SK-MEL-5 (cell line): Measurements from ENCODE around the gene ZNF579. TPM values are rescaled to one million over a fixed set of nuclear protein-coding genes. Genes with fewer than 3 reads are reported as not detected.
A peak's percentile ranks its signal among the peaks of the same experiment; 100 is the strongest.

Experiments
- DNase-seq: peaks from one replicate; pipeline ENCODE4 v3.0.0-alpha.2; 2016; ENCODE audit warnings: low read depth, low spot score
- in situ Hi-C: cut with HindIII; loops from 2 replicates; pipeline ENCODE4 v1.10.0; 2016; ENCODE audit warnings: low sequenced_read_pairs, high pct_unique_total_duplicates, low pct_unique_long_range_greater_than_20kb
- polyA plus RNA-seq, 2 experiments: library from polyadenylated mRNA; depleted of rRNA; stranded (reverse); fragments of >200 nt; gene quantifications; 2 replicates each; pipeline ENCODE4 v1.2.3, GENCODE V29; 2015
- total RNA-seq: library from RNA; depleted of rRNA; stranded (reverse); fragments of >200 nt; shearing (Covaris generic); gene quantifications from 2 replicates; pipeline ENCODE4 v1.2.3, GENCODE V29; 2014; rRNA removed

The ZNF579 gene
- 2.4 and 3.8 TPM in 2 replicates for total RNA-seq
- 8.3 and 11.0 TPM in 2 replicates for polyA plus RNA-seq (2015; cell fraction: cytosol; rRNA removed)
- polyA plus RNA-seq (2015; cell fraction: nucleus; rRNA removed), result 14.2 and 18.3 TPM in 2 replicates

DNA sequence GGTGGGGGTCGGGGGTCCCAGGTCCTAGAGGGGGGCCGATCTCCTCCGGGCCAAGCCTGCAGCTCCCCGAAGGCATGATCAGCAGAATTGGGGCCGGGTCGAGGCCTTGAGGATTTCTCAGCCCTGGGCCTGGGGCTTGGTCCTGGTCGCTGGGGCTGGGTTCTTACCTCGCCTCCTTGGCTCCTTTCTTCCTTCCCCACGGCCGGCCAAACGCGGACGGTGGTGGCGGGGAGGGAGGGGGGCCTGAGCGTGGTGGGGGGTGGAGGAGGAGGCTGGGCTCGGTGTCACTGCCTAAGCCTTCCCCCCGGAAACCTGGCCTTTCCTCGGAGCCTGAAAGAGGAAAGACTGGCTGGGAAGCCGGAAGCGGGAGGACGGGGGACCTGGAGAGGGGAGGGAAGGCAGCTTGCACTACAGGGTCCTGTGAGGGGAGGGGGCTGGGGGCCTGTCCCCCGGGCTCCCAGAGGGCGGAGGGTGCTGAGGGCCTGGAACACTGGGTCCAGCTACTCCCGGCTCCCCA is at the start of gene ZNF579:
ZNF579 (minus strand) TSS at position 221 of the 517 bp plus-strand sequence. CDS start 1,209 bp downstream, outside the sequence.
- in situ Hi-C loops, result no loop called here
- peak; percentile 87 for DNase-seq

DNA sequence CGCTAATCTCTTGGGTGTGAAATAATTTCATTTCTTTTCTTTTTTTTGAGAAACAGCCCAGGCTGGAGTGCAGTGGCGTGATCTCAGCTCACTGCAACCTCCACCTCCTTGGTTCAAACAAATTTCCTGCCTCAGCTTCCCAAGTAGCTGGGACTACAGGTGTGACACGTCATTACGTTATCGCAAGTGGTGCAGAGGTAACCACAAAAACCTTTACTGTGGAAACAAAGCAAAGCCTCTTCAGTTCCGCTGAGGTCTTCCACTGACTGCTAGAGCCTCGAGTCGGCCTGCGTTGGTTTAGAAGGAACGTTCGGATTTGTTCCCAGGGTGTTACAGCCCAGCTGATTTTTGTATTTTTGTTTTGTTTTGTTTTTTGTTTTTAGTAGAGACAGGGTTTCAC is 45.7 kb upstream of the ZNF579 start:
- no peak for DNase-seq
- in situ Hi-C loops, result no loop called here

DNA sequence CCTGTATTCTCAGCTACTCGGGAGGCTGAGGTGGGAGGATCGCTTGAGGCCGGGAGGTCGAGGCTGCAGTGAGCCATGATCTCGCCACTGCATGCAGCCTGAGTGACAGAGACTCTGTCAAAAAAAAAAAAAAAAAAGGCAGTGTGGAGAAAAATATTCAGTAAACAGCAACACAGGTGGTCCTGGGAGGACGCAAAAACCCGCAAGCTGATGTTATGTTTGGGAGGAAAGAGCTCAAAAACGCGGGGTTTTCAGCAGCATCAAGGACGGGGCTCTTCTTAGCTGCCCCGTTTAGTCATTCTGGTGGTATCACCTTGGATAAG is 44.3 kb upstream of the ZNF579 start:
- in situ Hi-C loops, result no loop called here
- DNase-seq, result no peak

- in situ Hi-C loops, result no loop called here
- peak; percentile 88 for DNase-seq
Observed at GRCh38 chr19:55624109-55625003, 43.7 kb upstream of the ZNF579 start, which contains the start of gene ZNF784. Gene ZNF784, minus strand, starts transcription at chr19:55624566. Its CDS starts 5 bp downstream, at chr19:55624561.

- DNase-seq, result no peak
- in situ Hi-C loops, result no loop called here
Observed at GRCh38 chr19:55623561-55623960, 42.9 kb upstream of the ZNF579 start.

DNA sequence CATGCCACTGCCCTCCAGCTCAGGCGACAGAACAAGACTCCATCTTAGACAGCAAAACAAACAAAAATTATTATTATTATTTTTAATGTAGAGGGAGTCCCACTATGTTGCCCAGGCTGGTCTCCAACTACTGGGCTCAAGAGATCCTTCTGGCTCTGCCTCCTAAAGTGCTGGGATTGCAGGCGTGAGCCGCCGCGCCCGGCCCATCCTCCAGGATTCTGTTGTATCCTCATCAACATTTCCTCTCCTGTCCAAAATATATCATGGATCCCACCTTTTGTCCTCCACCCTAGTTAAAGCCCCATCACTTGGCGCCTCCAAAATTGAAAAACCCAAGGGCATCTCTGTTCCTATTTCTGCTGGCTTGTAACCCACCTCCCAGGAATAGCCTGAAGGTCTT is 42.5 kb upstream of the ZNF579 start:
- in situ Hi-C loops, result no loop called here
- DNase-seq, result no peak

GRCh38 chr19:55622242-55622969 is 41.8 kb upstream of the ZNF579 start:
- no peak for DNase-seq
- in situ Hi-C loops, result no loop called here

DNA sequence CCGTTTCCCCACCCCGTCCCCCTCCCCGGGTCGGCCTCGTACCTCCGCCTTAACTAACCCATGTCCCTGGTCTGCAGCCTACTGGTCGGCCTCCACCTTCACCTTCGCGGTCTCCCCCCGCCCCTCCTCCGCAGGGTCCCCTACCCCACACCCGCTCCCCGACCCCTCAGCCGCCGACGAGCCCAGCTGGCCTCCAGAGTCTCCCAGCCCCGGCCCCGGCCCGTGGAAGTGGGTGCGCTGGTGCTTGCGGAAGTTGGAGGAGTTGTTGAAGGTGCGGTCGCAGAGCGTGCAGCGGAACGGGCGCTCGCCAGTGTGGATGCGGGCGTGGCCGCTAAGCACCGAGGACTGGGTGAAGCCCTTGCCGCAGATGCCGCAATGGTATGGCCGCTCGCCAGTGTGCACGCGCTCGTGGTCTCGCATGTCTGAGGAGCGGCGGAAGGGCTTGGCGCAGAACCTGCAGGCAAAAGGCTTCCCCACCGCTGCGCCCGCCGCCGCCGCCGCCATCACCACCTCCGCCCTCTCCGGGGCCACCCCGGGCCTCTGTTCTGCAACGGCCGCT is 41.1 kb upstream of the ZNF579 start:
- DNase-seq, result no peak
- in situ Hi-C loops, result no loop called here

DNA sequence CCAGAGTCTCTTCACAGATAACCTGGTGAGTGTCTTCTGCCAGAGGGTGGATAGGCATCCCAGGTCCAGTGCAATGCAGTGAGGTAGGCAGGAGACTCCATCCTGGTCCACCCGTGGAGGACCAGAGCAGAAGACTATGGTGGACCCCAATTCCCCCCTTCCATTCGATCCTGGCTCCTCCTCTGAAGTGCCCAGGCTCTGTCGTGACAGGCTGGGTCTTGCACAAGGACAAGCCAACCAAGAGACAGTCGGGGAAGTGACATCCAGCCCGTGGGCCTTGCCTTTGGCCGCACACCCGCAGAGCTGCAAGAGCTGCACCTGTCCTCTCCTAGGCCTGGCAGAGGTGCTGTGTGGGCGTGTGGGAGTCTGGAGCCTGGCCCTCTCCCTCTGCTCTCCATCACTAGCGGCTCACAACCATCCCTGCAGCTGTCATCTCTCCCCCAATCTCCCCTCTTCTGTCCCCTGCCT is 40.6 kb upstream of the ZNF579 start:
- no peak for DNase-seq
- in situ Hi-C loops, result no loop called here

DNA sequence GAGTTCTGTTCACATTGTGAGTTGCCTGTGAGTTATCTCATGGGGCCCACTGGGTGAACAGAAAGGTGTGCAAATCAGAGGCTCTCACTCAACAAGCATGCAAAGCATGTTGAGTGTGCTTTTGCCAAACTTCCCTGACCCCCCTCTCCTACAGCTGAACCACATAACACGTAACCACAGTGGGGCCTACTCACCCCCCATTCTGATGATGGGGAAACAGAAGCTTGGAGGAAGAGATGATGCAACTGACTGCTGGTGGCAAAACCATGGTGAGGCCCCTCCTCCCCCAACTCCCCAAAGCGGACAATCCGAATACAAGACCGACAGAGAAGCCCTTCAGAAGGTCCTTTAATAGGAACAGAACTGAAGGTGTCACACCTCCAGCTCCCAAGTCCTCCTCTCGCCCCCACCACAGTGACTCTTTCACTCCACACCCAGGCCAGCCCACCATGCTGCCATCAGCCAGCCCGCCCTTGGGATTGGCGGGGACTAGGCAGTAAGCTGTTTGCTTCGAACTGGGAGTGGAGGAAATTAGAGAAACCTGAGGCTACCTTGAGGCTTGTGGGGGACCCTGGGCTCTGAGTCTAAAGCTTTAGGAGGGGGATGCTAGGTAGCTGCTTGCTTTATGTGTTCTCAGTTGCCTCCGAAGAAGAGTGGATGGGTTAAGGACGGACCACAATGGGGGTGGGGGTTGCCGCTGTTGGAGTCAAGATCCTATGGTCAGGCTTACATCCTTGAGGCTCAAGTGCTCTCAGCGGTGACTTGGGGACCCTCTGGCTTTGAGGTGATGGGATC is 40.0 kb upstream of the ZNF579 start:
- in situ Hi-C loops, result no loop called here
- DNase-seq, result no peak

- in situ Hi-C loops, result no loop called here
- no peak for DNase-seq
Observed at GRCh38 chr19:55619286-55619685, 38.6 kb upstream of the ZNF579 start.

DNA sequence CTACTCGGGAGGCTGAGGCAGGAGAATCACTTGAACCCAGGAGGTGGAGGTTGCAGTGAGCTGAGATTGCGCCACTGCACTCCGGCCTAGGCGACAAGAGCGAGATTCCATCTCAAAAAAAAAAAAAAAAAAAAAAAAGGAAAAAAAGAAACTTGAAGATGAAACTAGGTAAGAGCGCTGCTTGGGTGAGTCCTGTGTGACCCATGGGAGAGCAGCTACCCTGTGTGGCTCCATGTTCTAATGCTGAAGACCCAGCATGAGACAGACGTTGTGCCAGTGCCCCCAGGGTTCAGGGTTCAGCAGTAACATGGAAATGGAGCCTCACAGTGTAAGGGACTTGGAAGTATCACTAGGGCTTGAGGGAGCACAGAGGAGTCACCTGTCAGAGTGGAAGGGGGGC is 37.8 kb upstream of the ZNF579 start:
- in situ Hi-C loops, result no loop called here
- DNase-seq, result no peak

- DNase-seq, result no peak
- in situ Hi-C loops, result no loop called here
Observed at GRCh38 chr19:55617426-55617825, 36.8 kb upstream of the ZNF579 start.

- in situ Hi-C loops, result no loop called here
- no peak for DNase-seq
Observed at GRCh38 chr19:55616395-55616875, 35.8 kb upstream of the ZNF579 start.

DNA sequence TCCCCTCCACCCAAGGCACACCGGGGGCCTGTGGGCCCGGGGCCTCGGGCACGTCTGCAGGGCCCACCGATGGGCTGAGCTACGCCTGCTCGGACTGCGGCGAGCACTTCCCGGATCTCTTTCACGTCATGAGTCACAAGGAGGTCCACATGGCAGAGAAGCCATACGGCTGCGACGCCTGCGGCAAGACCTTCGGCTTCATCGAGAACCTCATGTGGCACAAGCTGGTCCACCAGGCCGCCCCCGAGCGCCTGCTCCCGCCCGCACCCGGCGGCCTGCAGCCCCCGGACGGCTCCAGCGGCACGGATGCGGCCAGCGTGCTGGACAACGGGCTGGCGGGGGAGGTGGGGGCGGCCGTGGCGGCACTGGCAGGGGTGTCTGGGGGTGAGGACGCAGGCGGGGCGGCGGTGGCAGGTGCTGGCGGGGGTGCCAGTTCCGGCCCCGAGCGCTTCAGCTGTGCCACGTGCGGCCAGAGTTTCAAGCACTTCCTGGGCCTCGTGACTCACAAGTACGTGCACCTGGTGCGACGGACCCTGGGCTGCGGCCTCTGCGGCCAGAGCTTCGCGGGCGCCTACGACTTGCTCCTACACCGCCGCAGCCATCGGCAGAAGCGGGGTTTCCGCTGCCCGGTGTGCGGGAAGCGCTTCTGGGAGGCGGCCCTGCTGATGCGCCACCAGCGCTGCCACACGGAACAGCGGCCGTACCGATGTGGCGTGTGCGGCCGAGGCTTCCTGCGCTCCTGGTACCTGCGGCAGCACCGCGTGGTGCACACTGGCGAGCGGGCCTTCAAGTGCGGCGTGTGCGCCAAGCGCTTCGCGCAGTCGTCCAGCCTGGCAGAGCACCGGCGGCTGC is 35.1 kb upstream of the ZNF579 start:
- in situ Hi-C loops, result no loop called here
- no peak for DNase-seq
